ENCODE measurements around the gene OR2J1.

GRCh38 chr6:29147074-29147473, 47.8 kb downstream of the OR2J1 start:
- TF ChIP-seq CTCF (IDR thresholded peaks at IDR 0.05), result no peak
- TF ChIP-seq POLR2A (IDR thresholded peaks at IDR 0.05), result no peak

All from uterus (tissue), 2 donors.